GM19438 (cell line): ENCODE measurements around the gene BTRC.
"Not testable (repeated sequence)": the region's sequence is repeated elsewhere in the genome, so short reads cannot be mapped to it uniquely, and the experiment has no call there.

ENCODE experiments used
- ATAC-seq: cut with Tn5 transposase; IDR thresholded peaks from one replicate; pipeline ENCODE4 v1.9.1; 2021; ENCODE audit warnings: low read depth; ENCODE audit not compliant: unreplicated experiment

The BTRC gene

DNA sequence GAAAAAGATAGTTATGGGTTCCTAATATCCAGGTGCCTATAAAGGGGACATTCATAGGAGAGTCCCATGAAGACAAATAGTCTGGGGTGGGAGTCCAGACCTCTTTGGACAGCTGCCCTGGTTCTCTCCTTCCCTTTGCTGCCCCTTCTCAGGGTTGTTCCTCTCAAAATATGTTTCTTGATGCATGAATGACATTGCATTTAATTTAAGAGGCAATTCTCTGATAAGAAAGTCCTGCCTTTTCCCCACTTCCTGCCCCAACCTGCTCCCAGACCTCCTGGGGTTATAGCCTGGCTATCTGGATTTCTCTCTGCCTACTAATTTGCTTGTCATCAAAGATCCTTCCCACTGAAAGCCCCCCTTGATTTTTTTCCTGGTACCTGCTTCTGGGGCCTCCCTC, 12.5 kb upstream of the BTRC start:
- no peak for ATAC-seq

DNA sequence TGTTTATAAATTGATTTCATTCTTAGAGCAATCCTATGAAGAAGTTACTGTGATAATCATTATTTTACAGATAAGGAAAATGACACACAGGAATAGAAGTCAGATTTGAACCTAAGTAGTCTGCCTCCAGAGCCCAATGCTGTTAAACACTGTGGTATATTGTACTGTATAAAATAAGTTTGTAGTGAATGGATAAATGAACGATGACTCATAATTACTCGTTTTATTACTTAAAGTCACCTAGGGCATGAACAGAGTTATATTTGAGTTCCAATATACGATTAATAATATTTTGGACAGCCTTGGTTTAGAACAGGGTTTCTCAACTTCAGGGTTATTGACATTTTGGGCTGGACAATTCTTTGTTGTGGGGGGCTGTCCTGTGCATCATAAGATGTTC, 7.8 kb upstream of the BTRC start:
- ATAC-seq: no peak

GRCh38 chr10:101351017-101351416, 2.9 kb upstream of the BTRC start:
- no peak for ATAC-seq

DNA sequence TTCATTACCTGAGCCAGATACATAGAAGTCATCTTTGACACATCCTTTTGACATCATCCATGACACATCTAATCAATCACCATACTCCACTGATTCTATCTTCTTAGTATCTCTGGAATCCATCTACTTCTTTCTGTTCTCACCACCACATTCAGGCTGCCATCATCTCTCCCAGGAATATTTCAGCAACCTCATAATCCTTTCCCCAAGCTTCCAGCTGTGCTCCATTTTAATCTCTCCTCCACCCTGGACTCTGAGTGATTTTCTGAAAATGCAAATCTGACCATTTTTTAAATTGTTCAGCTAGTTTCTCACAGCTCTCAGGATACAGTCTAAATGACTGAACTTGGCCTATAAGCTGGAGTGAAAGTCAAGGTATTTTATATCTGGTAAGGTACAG, 2.5 kb upstream of the BTRC start:
- ATAC-seq: no peak

- ATAC-seq: not testable (repeated sequence)
Observed at GRCh38 chr10:101352857-101353256, 1.1 kb upstream of the BTRC start.

DNA sequence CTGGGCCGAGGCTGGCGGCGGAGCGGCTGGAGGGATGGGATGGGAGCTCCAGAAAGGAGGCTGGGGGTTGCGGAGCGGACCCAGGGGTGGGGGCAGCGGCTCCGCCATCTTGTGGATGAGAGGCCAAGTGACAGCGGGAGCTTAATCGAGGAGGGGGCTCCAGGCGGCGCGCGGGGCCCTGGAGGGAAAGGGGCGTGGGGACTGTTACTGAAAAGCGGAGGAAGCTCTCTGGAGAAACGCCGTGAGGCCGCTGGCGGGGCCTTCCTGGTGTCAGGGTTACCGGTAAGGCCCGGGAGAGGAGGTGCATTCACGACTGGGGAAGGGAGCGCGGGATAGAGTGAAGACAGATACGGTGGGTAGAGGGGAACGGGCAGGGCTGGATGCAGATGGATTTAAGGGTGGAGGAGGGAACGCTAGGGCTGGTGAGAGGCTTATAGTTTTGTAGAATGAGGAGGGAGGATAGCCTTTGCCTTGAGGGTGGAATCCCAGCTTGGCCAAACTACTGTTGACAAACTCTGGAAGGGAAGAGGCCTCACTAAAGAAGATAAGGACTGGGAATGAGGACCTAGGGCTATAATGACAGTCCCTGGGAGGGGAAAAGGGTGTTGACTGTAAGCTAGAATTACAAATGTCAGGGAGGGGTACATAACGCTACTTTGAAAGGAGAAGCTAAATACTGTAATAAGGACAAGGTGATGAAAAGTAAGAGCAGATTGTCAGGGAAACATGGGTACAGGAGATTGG, 535 bp downstream of the BTRC start:
- ATAC-seq: peak; percentile 21

GRCh38 chr10:101355072-101355706, 1.2 kb downstream of the BTRC start:
- no peak for ATAC-seq

- no peak for ATAC-seq
Observed at GRCh38 chr10:101356132-101356531, 2.2 kb downstream of the BTRC start.

DNA sequence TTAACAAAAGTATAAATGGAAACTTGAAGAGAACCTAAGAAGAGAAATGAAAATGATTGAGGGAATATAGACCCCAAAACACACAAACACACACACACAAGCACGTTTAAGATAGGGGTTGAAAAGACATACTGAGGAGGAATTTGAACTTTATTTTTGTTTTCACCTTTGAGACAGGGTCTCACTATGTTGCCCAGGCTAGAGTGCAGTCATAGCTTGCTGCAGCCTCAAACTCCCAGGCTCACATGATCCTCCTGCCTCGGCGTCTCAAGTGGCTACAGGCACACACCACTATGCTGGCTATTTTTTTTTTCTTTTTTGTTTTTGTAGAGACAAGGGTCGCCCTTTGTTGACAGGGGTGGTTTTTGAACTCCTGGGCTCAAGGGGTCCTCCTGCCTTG, 4.0 kb downstream of the BTRC start:
- ATAC-seq: no peak

GRCh38 chr10:101358706-101359300, 4.8 kb downstream of the BTRC start:
- ATAC-seq: no peak

- ATAC-seq: not testable (repeated sequence)
Observed at GRCh38 chr10:101360090-101360489, 6.1 kb downstream of the BTRC start.

DNA sequence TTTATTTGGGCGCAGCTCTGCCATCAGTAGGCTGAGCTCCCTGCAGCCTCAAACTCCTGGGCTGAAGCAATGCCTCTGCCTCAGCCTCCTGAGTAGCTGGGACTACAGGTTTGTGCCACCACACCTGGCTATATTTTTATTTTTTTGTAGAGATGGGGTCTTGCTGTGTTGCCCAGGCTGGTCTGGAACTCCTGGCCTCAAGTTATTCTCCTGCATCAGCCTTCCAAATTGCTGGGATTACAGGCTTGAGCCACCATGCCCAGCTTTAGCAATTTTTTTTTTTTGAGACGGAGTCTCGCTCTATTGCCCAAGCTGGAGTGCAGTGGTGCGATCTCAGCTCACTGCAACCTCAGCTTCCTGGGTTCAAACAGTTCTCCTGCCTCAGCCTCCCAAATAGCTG, 6.9 kb downstream of the BTRC start:
- not testable (repeated sequence) for ATAC-seq

- ATAC-seq: no peak
Observed at GRCh38 chr10:101363850-101364400, 10.0 kb downstream of the BTRC start.

- ATAC-seq: no peak
Observed at GRCh38 chr10:101364721-101365120, 10.8 kb downstream of the BTRC start.

- ATAC-seq: no peak
Observed at GRCh38 chr10:101367569-101368453, 13.8 kb downstream of the BTRC start.

DNA sequence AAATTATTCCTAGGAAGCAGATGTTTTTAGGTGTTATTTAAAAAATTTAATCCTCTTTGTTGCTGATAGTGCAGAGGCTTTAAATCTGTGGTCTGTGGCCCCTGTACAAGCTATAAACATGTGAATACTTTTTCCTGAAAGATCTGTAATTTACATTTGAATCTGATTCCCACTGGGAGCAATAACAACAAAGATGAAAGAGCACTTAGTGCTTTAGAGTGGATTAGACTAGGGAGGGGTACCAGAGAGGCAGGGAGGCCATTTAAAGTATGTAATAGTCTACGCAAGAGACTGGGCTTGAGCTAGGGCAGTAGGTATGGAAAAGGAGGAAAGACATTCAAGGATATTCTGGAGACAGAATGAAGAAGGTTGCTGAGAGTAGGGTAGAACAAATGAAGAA, 19.1 kb downstream of the BTRC start:
- no peak for ATAC-seq

GRCh38 chr10:101373993-101374392, 20.0 kb downstream of the BTRC start:
- not testable (repeated sequence) for ATAC-seq

GRCh38 chr10:101375076-101375475, 21.1 kb downstream of the BTRC start:
- no peak for ATAC-seq

DNA sequence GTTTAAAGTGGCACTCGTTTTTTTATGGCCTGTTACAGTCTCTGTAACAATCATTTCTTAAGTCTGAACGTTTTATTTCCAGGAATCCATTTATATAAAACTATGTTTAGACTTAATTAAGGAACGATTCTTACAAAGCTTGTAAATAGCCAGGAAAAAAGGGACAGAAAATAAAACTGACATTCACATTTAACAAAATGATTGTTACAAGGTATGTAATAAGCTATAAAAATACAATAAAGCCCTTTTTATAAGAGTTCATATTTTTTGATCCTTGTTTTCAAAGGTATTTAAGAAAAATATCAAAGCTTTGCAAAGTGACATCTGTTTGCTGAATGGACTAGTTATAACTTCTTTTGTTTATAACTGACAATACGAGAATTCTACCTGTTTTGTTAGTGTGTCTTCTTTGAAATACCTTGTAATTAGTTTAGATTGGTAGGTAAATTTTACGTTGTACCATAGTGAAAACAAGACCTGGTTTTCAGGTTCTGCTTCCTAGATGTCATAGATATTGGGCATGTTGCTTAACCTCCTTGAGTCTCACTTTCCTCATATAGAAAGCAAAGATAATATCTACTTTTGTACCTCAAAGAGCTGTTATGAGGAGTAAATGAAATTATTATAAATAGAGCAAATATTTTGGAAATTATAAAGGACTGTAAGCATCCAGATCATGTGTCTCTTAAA, 25.8 kb downstream of the BTRC start:
- ATAC-seq: no peak
